ENCODE results near the gene CLDND1. TPM values are rescaled to one million over a fixed set of nuclear protein-coding genes. Genes with fewer than 3 reads are reported as not detected.

The CLDND1 gene
- total RNA-seq, 2 experiments from 2014 or later = 168 to 185 TPM

DNA sequence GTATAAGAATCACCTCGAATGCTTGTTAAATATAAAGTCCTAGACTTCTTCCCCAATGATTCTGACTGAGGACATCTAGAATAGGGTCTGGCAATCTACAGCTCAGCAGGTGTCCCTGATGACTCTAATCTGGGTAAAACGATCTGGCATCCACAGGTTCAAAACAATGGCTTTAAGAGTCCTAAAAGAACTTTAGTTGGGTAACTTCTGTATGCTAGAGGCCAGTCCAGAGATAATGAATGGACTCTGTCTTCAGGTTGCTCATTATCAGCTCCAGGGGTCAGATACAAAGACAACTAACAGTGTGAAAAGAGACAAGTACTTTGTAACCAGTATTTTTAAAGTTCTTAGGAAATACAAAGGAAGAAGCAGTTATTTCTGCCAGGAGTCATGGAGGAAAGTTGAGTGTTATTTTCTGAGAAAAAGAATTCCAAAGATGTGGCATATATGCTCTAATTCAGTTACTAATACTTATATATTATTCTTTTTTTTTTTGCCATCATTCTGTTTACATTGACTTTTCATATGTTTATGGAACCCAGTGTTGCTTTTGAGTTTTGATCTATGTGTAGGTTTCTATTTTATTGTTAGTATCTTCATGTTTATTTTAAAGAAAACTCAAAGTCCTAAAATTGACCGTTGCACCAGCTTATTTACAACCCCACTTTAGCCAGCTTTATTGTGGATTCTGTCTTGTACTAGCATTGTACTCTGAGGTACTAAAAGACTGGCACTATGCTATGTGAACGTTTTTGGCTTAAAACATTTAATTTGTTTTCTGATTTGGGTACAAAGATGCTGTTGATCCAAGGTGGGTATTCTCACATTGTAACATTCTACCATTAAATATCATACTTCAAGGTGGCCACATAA lies 6.0 kb upstream of the CLDND1 start:
- Mint-ChIP-seq H3K4me3 (no peak overlapping the region), H3K9me3 (no peaks in the 10 kb centered on the region), H3K36me3 (ENCODE audit: low read depth) (no peaks in the 10 kb centered on the region), H3K27me3 (no peaks in the 10 kb centered on the region), H3K27ac (no peak overlapping the region), H3K4me1 (ENCODE audit: low read depth) (no peaks in the 10 kb centered on the region)
- ChIA-PET POLR2A (no interaction called here), CTCF (interaction anchor here (0.7 kb wide), 1 partner anchor 8 kb away, joined by 3 read pairs; no protein-coding TSS in a partner anchor)
- Histone ChIP-seq H3K4me1 (ENCODE audit: insufficient read depth, low read length) (peaks cover 6% of the 10 kb centered on the region), H3K27ac (ENCODE audit: low read depth in 1 of 2, low read length in 2 of 2) (no peak overlapping the region), H3K36me3 (ENCODE audit: insufficient read depth, low read length) (no peaks in the 10 kb centered on the region), H3K9me3 (ENCODE audit: control insufficient read depth in 1 of 2, insufficient read depth in 1 of 2, low read length in 2 of 2) (no peaks in the 10 kb centered on the region), H3K4me3 (ENCODE audit: low read length) (no peak overlapping the region), H3K27me3 (ENCODE audit: control insufficient read depth in 1 of 2, insufficient read depth in 2 of 2, low read length in 2 of 2) (no peaks in the 10 kb centered on the region)
- ATAC-seq (ENCODE audit: poor library complexity) (no peak), DNase-seq (no peak)
- TF ChIP-seq, protein P1, sequence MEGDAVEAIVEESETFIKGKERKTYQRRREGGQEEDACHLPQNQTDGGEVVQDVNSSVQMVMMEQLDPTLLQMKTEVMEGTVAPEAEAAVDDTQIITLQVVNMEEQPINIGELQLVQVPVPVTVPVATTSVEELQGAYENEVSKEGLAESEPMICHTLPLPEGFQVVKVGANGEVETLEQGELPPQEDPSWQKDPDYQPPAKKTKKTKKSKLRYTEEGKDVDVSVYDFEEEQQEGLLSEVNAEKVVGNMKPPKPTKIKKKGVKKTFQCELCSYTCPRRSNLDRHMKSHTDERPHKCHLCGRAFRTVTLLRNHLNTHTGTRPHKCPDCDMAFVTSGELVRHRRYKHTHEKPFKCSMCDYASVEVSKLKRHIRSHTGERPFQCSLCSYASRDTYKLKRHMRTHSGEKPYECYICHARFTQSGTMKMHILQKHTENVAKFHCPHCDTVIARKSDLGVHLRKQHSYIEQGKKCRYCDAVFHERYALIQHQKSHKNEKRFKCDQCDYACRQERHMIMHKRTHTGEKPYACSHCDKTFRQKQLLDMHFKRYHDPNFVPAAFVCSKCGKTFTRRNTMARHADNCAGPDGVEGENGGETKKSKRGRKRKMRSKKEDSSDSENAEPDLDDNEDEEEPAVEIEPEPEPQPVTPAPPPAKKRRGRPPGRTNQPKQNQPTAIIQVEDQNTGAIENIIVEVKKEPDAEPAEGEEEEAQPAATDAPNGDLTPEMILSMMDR (IDR thresholded peaks at IDR 0.05) = no peak
- intact Hi-C loops (cut with DNase I, micrococcal nuclease) = loop anchor here in 1 of 2 experiments (5.0 to 10.0 kb wide), 4 partner anchors 374 to 1876 kb away; partner anchors contain the start of genes DCBLD2, LNP1, RIOX2 and TOMM70

DNA sequence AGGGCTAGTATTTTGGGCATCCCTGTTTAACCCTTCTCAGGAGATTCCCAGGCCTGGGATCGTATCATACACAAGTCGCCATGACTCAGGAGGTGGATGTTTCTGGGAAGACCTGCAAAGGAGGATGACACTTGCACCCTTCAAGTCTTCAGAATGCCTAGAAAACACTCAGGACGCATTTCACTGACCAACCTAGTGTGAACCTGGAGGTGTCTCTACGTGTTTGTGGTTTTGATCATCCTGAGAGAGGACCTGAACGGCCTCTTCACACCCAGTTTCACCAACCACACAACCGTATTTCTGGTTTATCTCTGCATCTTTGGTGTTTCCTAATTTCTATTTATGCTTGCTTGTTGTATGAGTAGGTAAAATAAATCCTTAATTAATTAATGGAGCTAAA lies 2.8 kb upstream of the CLDND1 start:
- Mint-ChIP-seq H3K9me3 (no peaks in the 10 kb centered on the region), H3K4me1 (ENCODE audit: low read depth) (peaks cover 24% of the 10 kb centered on the region), H3K36me3 (ENCODE audit: low read depth) (peaks cover 18% of the 10 kb centered on the region), H3K4me3 (no peak overlapping the region), H3K27ac (no peak overlapping the region), H3K27me3 (no peaks in the 10 kb centered on the region)
- Histone ChIP-seq H3K27me3 (ENCODE audit: control insufficient read depth in 1 of 2, insufficient read depth in 2 of 2, low read length in 2 of 2) (no peaks in the 10 kb centered on the region), H3K9me3 (ENCODE audit: control insufficient read depth in 1 of 2, insufficient read depth in 1 of 2, low read length in 2 of 2) (no peaks in the 10 kb centered on the region), H3K4me3 (ENCODE audit: low read length) (no peak overlapping the region), H3K4me1 (ENCODE audit: insufficient read depth, low read length) (peaks cover 14% of the 10 kb centered on the region), H3K36me3 (ENCODE audit: insufficient read depth, low read length) (peaks cover 5% of the 10 kb centered on the region), H3K27ac (ENCODE audit: low read depth in 1 of 2, low read length in 2 of 2) (no peak overlapping the region)
- POLR2A ChIA-PET = interaction anchor here (1.8 kb wide), 1 partner anchor 38 kb away, joined by 6 read pairs; no protein-coding TSS in a partner anchor
- ATAC-seq (ENCODE audit: poor library complexity) (no peak), DNase-seq (peak in 2 of 14 experiments; percentile 39 to 47)
- CTCF ChIA-PET = no interaction called here
- intact Hi-C loops (cut with DNase I, micrococcal nuclease) = loop anchor here in 1 of 2 experiments (5.0 to 10.0 kb wide), 4 partner anchors 377 to 1879 kb away; partner anchors contain the start of genes DCBLD2, LNP1, RIOX2 and TOMM70
- TF ChIP-seq, protein P1 (IDR thresholded peaks at IDR 0.05) = no peak

GRCh38 chr3:98521897-98522543 lies 682 bp downstream of the CLDND1 start:
- no peaks in the 10 kb centered on the region for H3K9me3 Mint-ChIP-seq
- H3K36me3 Mint-ChIP-seq (ENCODE audit: low read depth) = peaks cover 52% of the 10 kb centered on the region
- H3K36me3 ChIP-seq (ENCODE audit: insufficient read depth, low read length) = peaks cover 36% of the 10 kb centered on the region

More at GRCh38 chr3:98521897-98522543, 682 bp downstream of the CLDND1 start:
- POLR2A ChIA-PET = interaction anchor here (0.6 to 5.9 kb wide), 15 partner anchors 11 to 1739 kb away, joined by 3 to 169 read pairs (median 7); partner anchors contain the start of genes CPOX, DCBLD2 and TBC1D23
- TF ChIP-seq, protein P1 (IDR thresholded peaks at IDR 0.05) = no peak
- H3K27me3 Mint-ChIP-seq = no peaks in the 10 kb centered on the region
- peak; percentile 20 to 75 (median 37) for DNase-seq
- peaks cover 23% of the 10 kb centered on the region for H3K4me1 ChIP-seq (ENCODE audit: insufficient read depth, low read length)
- intact Hi-C loops (cut with DNase I, micrococcal nuclease) = loop anchor here (1.0 to 10.0 kb wide), 11 partner anchors 41 to 1883 kb away; partner anchors contain the start of genes CMSS1 (in 2 of the 2), CPOX (in 2 of the 2), ARL6 (in 1 of the 2) and LNP1 (in 1 of the 2)
- H3K27ac Mint-ChIP-seq = peak overlapping the region; percentile 79
- no peaks in the 10 kb centered on the region for H3K27me3 ChIP-seq (ENCODE audit: control insufficient read depth in 1 of 2, insufficient read depth in 2 of 2, low read length in 2 of 2)
- H3K27ac ChIP-seq (ENCODE audit: low read depth in 1 of 2, low read length in 2 of 2) = peak overlapping the region; percentile 66 to 84
- H3K4me1 Mint-ChIP-seq (ENCODE audit: low read depth) = peaks cover 56% of the 10 kb centered on the region
- peak overlapping the region; percentile 95 for H3K4me3 Mint-ChIP-seq
- ATAC-seq (ENCODE audit: poor library complexity) = peak; percentile 28
- CTCF ChIA-PET = interaction anchor here (1.0 to 1.6 kb wide), 3 partner anchors 34 to 80 kb away, joined by 3 to 6 read pairs (median 4); no protein-coding TSS in a partner anchor
- H3K4me3 ChIP-seq (ENCODE audit: low read length) = peak overlapping the region; percentile 68
- H3K9me3 ChIP-seq (ENCODE audit: control insufficient read depth in 1 of 2, insufficient read depth in 1 of 2, low read length in 2 of 2) = no peaks in the 10 kb centered on the region
